ENCODE results near the gene DYSF.
"Not testable (repeated sequence)": the region's sequence is repeated elsewhere in the genome, so short reads cannot be mapped to it uniquely, and the experiment has no call there.

The DYSF gene

DNA sequence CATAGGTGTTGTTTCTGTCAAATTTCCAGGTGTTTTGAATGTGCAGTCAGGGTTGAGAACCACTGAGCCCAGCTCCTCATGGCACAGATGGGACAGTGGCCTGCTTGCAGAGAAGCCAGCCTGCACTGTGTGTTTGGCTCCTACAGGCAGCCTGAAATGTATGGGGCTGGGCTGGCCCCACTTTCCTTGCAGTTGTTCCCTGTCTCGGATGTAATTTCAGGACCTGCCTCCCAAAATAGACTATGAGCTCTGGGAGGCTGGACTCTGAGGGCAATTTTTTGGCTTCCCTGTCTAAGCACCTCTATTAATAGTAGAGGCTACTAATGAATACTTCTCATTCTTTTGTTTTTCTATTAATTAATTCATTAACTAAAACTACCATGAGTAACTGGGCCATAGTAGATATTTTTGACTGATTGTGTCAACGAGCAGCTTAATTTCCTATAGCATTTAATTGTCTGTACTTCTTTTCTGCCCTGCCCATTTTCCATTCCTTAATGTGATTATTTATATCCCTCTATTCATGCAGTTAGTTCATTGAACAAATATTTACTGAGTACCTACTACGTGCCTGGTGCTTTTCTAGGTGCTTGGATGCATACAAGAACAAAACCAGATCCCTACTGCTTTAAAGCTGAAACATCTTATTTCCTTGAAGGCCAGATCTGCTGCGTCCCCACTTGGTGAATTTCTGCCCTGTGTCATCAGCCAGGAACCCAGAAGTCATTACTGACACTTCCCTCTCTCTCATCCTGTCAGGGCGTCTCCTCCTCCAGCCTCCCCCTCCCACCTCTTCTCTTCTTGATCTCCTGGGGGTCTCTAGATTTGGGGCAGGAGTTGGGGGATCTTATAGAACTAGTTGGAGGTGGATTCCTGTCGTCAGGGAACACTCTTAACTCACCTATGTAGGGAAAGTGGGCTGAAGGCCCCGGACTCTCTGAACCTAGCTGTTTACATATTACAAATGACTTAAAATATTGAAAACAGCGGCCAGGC is 16.3 kb downstream of the DYSF start:
- DNase-seq (ENCODE audit: low read depth in 2 of 2, low spot score in 1 of 2) = no peak

GRCh38 chr2:71471276-71471675 is 17.9 kb downstream of the DYSF start:
- no peak for DNase-seq (ENCODE audit: low read depth in 2 of 2, low spot score in 1 of 2)

DNA sequence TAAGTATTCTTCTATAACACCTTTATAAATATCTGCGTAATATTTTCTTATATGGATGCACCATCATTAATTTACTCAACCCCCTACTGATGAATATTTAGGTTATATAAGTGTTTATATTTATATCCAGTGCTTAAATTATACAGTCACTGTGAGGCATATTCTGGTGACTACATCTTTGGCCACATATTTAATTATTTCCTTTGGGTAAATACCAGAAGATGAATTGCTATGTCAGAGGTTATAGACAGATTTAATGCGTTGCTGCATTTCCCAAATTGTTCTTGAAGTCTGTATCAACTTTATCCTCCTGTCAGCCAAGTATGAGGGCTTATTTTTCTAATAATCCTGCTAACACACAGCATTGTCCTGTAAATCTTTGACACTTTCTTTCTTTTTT is 18.7 kb downstream of the DYSF start:
- DNase-seq (ENCODE audit: low read depth in 2 of 2, low spot score in 1 of 2) = no peak

GRCh38 chr2:71473346-71474031 is 20.1 kb downstream of the DYSF start:
- DNase-seq (ENCODE audit: low read depth in 2 of 2, low spot score in 1 of 2) = no peak

DNA sequence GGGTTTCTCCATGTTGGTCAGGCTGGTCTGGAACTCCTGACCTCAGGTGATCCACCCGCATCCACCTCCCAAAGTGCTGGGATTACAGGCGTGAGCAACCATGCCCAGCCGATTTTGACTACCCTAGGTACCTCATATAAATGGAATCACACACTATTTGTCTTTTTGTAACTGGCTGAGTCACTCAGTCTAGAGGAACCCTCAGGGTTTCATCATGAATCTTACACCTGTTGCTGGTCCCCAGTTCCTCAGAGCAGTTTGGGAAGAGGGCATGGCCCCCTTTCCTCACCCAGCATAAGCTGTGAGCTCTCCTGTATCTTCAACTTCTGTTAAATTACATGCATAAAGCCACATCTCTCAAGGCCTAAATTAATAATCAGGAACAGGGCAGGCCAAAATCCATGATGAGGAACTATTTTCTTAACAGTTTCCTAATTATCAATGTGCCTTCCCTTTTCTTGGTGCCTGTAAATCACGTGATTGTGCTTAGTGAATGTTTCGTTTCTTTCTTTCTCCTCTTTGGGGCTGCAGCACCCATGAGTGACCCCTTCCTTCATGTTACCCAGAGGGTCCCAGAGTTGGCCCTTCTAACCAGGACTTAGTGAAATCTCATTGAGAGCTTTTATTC is 20.9 kb downstream of the DYSF start:
- DNase-seq (ENCODE audit: low read depth in 2 of 2, low spot score in 1 of 2) = no peak

GRCh38 chr2:71474744-71475397 is 21.5 kb downstream of the DYSF start:
- DNase-seq (ENCODE audit: low read depth in 2 of 2, low spot score in 1 of 2) = no peak

DNA sequence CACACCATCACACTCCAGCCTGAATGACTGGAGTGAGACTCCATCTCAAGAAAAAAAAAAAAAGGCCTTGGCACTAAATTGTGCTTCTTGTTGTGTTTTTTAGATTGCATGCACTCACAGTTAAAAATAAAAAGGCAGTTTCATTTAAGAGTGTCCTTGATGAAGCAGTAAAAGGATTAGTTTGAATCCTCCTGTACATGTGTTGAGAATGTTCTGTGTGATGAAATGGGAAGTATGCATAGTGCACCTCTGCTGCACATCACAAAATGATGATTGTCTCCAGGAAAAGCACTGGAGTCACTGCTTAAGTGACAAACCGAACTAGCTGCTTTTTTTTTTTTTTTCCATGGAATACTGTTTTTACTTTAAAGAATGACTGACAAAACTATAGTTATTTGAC is 23.1 kb downstream of the DYSF start:
- DNase-seq (ENCODE audit: low read depth in 2 of 2, low spot score in 1 of 2) = no peak

GRCh38 chr2:71477231-71477691 is 23.9 kb downstream of the DYSF start:
- DNase-seq (ENCODE audit: low read depth in 2 of 2, low spot score in 1 of 2) = no peak

DNA sequence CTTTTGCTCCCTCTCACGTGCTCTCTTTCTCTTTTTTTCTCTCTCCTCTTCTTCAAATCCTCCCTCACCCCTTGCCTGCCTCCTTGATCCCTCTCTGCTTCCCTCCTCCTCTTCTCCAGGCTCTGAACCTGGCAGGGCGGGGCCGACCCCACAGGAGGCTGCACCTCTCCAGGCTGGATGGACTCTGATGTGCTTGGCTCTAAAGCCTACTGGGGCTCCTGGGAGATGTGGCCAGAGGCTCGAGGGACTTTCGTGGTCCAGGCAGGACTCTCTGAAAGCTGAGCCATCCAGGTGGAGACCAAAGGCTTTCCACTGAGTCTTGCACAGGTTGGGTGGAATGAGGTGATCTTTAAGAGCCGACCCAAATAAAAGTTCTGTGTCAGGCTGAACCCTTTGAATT is 25.4 kb downstream of the DYSF start:
- no peak for DNase-seq (ENCODE audit: low read depth in 2 of 2, low spot score in 1 of 2)

- DNase-seq (ENCODE audit: low read depth in 2 of 2, low spot score in 1 of 2) = no peak
Observed at GRCh38 chr2:71479261-71479660, 25.9 kb downstream of the DYSF start.

DNA sequence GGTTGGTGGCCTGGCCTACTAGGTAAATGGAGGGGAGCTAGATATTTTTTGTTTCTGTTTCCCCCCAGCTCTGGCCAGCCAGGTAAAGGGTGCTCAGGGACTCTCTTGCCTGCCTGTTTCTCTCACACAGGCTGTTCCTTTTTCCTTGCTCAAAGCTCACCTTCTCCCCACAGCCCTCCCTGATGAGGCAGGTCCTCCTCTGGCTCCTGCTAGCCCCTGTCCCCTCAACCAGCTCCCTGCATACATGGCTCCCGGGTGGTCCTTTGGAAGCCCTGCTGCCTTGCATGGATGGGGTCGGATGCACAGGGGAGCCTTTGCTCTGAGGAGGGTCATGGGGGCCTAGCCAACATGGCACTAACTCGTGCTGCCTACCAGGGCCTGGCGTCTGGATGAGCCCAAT is 27.8 kb downstream of the DYSF start:
- no peak for DNase-seq (ENCODE audit: low read depth in 2 of 2, low spot score in 1 of 2)

GRCh38 chr2:71482055-71482454 is 28.7 kb downstream of the DYSF start:
- no peak for DNase-seq (ENCODE audit: low read depth in 2 of 2, low spot score in 1 of 2)

DNA sequence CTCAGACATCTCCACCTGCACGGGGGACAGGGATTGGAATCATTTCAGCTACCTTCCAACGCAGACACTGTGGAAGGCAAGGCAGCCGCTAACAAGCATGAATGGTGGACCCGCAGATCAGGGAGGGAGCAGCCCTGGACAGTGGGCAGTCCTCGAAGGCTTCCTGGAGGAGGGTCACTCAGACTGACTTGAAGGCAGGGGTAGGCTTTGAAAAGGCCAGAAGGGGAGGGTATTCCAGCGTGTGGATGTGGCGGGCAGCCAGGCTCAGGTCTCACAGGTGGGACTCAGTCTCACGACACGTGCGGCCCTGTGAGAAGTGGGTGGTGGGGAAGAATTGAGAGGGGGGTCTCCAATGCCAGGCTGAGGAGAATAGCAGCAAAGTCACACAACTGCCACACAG is 29.9 kb downstream of the DYSF start:
- DNase-seq (ENCODE audit: low read depth in 2 of 2, low spot score in 1 of 2) = no peak

- DNase-seq (ENCODE audit: low read depth in 2 of 2, low spot score in 1 of 2) = no peak
Observed at GRCh38 chr2:71484354-71484753, 31.0 kb downstream of the DYSF start.

DNA sequence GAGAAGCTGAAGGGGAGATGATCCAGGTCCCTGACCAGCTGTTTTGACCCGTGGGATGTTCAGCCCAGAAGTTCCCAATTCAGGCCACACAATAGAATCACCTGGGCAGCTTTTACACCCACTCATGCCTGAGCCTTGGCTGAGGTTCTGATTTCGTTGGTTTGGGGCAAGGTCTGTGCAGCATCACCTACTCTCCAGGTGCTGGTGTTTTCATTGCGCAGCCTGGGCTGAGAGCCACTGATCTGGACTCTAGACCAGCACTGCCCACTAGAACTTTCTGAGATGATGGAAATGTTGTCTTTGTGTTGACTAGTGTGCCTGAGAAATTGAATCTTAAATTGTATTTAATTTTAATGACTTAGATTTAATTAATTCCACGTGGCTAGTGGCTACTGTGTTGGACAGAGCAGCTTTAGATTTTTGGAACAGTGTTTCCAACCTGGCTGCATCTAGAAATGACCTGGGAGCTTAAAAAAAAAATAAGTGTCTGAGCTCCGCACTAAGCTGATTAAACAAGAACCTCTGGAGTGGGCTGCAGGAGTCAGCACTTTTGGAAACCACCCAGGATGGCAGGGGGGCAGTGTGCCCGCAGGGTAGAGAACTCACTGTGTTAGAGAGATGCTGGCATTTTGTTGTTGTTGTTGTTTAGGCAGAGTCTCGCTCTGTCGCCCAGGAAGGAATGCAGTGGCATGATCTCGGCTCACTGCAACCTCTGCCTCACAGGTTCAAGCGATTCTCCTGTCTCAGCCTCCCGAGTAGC is 33.7 kb downstream of the DYSF start:
- no peak for DNase-seq (ENCODE audit: low read depth in 2 of 2, low spot score in 1 of 2)

DNA sequence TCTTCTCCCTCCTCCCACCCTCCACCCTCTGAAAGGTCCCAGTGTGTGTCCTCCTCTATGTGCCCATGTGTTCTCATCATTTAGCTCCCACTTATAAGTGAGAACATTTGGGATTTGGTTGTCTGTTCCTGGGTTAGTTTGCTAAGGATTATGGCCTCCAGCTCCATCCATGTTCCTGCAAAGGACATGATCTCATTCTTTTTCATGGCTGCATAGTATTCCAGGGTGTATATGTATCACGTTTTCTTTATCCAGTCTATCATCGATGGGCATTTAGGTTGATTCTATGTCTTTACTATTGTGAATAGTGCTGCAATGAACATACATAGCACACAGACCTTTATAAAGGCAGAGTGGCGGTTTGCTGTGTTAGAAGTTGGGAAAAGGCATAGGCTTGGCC is 38.2 kb downstream of the DYSF start:
- not testable (repeated sequence) for DNase-seq (ENCODE audit: low read depth in 2 of 2, low spot score in 1 of 2)

GRCh38 chr2:71492112-71492511 is 38.8 kb downstream of the DYSF start:
- no peak for DNase-seq (ENCODE audit: low read depth in 2 of 2, low spot score in 1 of 2)

GRCh38 chr2:71494091-71494490 is 40.7 kb downstream of the DYSF start:
- no peak for DNase-seq (ENCODE audit: low read depth in 2 of 2, low spot score in 1 of 2)

DNA sequence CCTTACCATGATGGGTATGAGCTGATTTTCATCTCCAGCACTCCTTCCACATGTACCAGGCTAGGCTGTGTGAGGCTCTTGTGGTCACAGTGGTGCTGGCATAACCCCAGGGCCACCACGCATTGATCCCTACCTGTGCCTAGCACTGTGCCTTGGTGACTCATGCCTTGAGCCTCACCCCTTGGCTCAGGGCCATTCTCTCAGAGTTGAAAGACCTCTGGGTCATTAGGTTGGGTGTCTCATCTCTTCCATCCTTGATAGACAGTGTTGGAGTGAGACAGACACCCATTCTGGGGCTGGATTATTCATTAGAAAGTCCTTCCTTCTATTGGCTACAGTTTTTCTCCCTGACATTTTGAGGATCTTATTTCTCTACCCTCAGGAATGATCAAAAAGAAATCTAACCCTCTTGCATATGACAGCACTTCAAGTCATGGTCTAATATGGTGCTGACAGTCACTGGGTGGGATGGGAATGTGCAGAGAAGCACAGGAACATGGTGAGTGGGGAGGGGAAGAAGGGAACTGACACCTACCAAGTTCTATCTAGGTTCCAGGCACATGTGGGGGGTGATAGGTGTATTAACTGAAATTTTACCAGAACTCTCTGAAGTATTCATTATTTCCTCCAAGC is 41.3 kb downstream of the DYSF start:
- DNase-seq (ENCODE audit: low read depth in 2 of 2, low spot score in 1 of 2) = no peak

DNA sequence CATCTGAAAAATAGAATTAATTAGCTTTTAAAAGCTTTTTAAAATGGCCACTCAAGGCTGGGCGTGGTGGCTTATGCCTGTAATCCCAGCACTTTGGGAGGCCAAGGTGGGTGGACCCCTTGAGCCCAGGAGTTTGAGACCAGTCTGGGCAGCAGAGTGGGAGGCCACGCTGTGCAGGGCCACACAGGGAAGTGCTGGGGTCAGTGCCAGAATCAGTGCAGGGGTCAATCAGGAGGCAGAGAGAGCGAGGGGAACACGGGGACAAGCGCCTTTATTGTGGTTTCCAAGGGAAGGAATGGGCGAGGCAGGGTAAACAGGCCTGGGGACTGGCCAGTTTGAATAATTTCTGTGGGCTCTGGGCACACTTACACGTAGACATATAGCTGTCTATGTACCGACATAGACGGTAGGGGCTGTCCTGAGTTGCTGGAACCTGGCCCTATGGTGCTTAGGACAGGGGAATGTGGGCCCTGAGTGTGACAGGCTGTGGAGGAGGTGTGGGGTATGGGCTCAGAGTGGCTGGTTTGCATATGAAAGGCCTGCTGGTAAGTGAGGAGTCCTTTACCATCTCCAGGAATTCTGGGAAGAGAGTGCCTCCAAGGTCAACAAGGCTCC is 42.9 kb downstream of the DYSF start:
- no peak for DNase-seq (ENCODE audit: low read depth in 2 of 2, low spot score in 1 of 2)
